ENCODE data around the gene TXNDC11. TPM values are rescaled to one million over a fixed set of nuclear protein-coding genes. Genes with fewer than 3 reads are reported as not detected.

Gene TXNDC11
- total RNA-seq, 1 experiment from 2014 or later: 17.6 TPM

GRCh38 chr16:11677451-11677951 is 65.2 kb downstream of the TXNDC11 start:
- ChIA-PET CTCF (no interaction called here), POLR2A (ENCODE audit: low non-redundant PET) (no interaction called here)
- intact Hi-C loops (cut with micrococcal nuclease; ENCODE audit: unreplicated experiment): no loop called here
- no peaks in the 10 kb centered on the region for H3K9me3 ChIP-seq (ENCODE audit: low read depth, low read length, poor library complexity, severe bottlenecking)
- H3K4me3 ChIP-seq (ENCODE audit: low read depth, low read length, poor library complexity, severe bottlenecking): no peak overlapping the region
- H3K27ac ChIP-seq (ENCODE audit: low read depth, low read length, poor library complexity, severe bottlenecking): no peak overlapping the region
- H3K4me1 ChIP-seq (ENCODE audit: insufficient read depth, low read length, poor library complexity, severe bottlenecking): no peaks in the 10 kb centered on the region
- BruUV-seq (replicated peaks): no TSS peak
- H3K36me3 ChIP-seq (ENCODE audit: insufficient read depth, low read length, poor library complexity, severe bottlenecking): peaks cover 28% of the 10 kb centered on the region
- no peak for DNase-seq (ENCODE audit: low spot score)
- H3K27me3 ChIP-seq (replicated peaks; ENCODE audit: insufficient read depth, low read depth, low read length, poor library complexity): no peaks in the 10 kb centered on the region
- TF ChIP-seq EZH2 (IDR thresholded peaks at IDR 0.05; ENCODE audit: borderline replicate concordance, low read depth, low read length, poor library complexity, severe bottlenecking): no peak

GRCh38 chr16:11676799-11677198 is 65.9 kb downstream of the TXNDC11 start:
- ChIA-PET POLR2A (ENCODE audit: low non-redundant PET) (no interaction called here), CTCF (no interaction called here)
- Histone ChIP-seq H3K9me3 (ENCODE audit: low read depth, low read length, poor library complexity, severe bottlenecking) (no peaks in the 10 kb centered on the region), H3K4me3 (ENCODE audit: low read depth, low read length, poor library complexity, severe bottlenecking) (no peak overlapping the region), H3K4me1 (ENCODE audit: insufficient read depth, low read length, poor library complexity, severe bottlenecking) (no peaks in the 10 kb centered on the region), H3K27me3 (replicated peaks; ENCODE audit: insufficient read depth, low read depth, low read length, poor library complexity) (no peaks in the 10 kb centered on the region), H3K36me3 (ENCODE audit: insufficient read depth, low read length, poor library complexity, severe bottlenecking) (peaks cover 28% of the 10 kb centered on the region), H3K27ac (ENCODE audit: low read depth, low read length, poor library complexity, severe bottlenecking) (no peak overlapping the region)
- intact Hi-C loops (cut with micrococcal nuclease; ENCODE audit: unreplicated experiment): no loop called here
- DNase-seq (ENCODE audit: low spot score): no peak
- no peak for TF ChIP-seq EZH2 (IDR thresholded peaks at IDR 0.05; ENCODE audit: borderline replicate concordance, low read depth, low read length, poor library complexity, severe bottlenecking)
- TF ChIP-seq CTCF (conservative IDR thresholded peaks at IDR 0.05; ENCODE audit: low read depth, low read length): no peak
- BruUV-seq (replicated peaks): no TSS peak

DNA sequence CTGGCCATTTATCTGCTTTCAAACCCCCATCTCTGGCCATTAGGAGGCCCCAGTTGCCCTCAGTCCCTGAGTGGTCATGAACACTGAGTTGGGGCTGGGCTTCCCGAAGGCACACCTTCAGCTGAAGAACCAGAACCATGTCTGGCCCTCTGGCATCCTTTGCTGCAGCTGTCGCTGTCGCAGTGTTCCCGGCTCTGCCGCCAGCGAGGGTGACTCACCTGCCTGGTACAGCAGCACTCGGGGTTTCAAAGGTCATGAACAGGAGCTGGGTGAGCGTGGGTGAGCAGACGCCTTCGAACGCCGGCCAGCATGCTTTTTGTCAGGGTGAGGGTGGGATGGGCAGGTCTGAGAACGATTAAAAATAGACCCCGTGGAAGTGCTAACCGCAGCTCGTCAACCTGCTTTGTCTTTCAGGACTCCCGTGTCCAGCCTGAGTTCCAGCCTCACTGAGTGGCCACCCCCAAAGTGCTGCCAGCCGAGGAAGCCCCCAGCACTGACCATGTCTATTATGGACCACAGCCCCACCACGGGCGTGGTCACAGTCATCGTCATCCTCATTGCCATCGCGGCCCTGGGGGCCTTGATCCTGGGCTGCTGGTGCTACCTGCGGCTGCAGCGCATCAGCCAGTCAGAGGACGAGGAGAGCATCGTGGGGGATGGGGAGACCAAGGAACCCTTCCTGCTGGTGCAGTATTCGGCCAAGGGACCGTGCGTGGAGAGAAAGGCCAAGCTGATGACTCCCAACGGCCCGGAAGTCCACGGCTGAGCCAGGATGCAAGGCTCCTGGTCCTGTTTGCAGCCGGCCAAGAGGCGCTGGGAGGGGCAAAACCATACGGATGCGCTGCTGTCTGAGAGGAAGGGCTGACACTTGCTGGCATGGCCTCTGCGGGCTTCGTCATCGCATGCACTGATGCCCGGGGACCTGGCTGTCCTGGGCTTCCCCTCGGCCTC is 66.8 kb downstream of the TXNDC11 start:
- intact Hi-C loops (cut with micrococcal nuclease; ENCODE audit: unreplicated experiment): no loop called here
- H3K4me1 ChIP-seq (ENCODE audit: insufficient read depth, low read length, poor library complexity, severe bottlenecking): no peaks in the 10 kb centered on the region
- POLR2A ChIA-PET (ENCODE audit: low non-redundant PET): no interaction called here

More for the DNA sequence above, 66.8 kb downstream of the TXNDC11 start:
- no peak for DNase-seq (ENCODE audit: low spot score)
- H3K27me3 ChIP-seq (replicated peaks; ENCODE audit: insufficient read depth, low read depth, low read length, poor library complexity): no peaks in the 10 kb centered on the region
- no TSS peak for BruUV-seq (replicated peaks)
- peaks cover 28% of the 10 kb centered on the region for H3K36me3 ChIP-seq (ENCODE audit: insufficient read depth, low read length, poor library complexity, severe bottlenecking)
- no peak overlapping the region for H3K27ac ChIP-seq (ENCODE audit: low read depth, low read length, poor library complexity, severe bottlenecking)
- no peaks in the 10 kb centered on the region for H3K9me3 ChIP-seq (ENCODE audit: low read depth, low read length, poor library complexity, severe bottlenecking)
- H3K4me3 ChIP-seq (ENCODE audit: low read depth, low read length, poor library complexity, severe bottlenecking): no peak overlapping the region
- CTCF ChIA-PET: interaction anchor here (0.7 kb wide), 1 partner anchor 144 kb away, joined by 4 read pairs; no protein-coding TSS in a partner anchor
- no peak for TF ChIP-seq CTCF (conservative IDR thresholded peaks at IDR 0.05; ENCODE audit: low read depth, low read length)
- no peak for TF ChIP-seq EZH2 (IDR thresholded peaks at IDR 0.05; ENCODE audit: borderline replicate concordance, low read depth, low read length, poor library complexity, severe bottlenecking)
